GM10248 (cell line): ENCODE data around the gene ARHGEF35.
A peak's percentile ranks its signal among the peaks of the same experiment; 100 is the strongest.
"Not testable (repeated sequence)": the region's sequence is repeated elsewhere in the genome, so short reads cannot be mapped to it uniquely, and the experiment has no call there.

Source experiments
- CTCF ChIA-PET: fragments of 300-600 bp; sonication (Branson Sonifier 250); formaldehyde crosslinking; extraction: SDS; loops from one replicate; lab custom pipeline; 2021; ENCODE audit warnings: antibody characterized with exemption; lab: Yijun Ruan, JAX
- POLR2A ChIA-PET: fragments of 350-650 bp; sonication (Branson Sonifier 250); formaldehyde crosslinking; extraction: SDS; loops from one replicate; lab custom pipeline; 2020; ENCODE audit warnings: antibody characterized with exemption; lab: Yijun Ruan, JAX
- DNase-seq: peaks from one replicate; pipeline ENCODE4 v3.0.0; 2012; ENCODE audit errors: extremely low spot score
- TF ChIP-seq, protein P1 (sequence below): IDR thresholded peaks from 2 replicates; pipeline ENCODE4 v1.5.1; 2012; ENCODE audit warnings: mild to moderate bottlenecking, low read depth; ENCODE audit errors: extremely low read depth, missing control alignments, control extremely low read depth

ARHGEF35 gene

DNA sequence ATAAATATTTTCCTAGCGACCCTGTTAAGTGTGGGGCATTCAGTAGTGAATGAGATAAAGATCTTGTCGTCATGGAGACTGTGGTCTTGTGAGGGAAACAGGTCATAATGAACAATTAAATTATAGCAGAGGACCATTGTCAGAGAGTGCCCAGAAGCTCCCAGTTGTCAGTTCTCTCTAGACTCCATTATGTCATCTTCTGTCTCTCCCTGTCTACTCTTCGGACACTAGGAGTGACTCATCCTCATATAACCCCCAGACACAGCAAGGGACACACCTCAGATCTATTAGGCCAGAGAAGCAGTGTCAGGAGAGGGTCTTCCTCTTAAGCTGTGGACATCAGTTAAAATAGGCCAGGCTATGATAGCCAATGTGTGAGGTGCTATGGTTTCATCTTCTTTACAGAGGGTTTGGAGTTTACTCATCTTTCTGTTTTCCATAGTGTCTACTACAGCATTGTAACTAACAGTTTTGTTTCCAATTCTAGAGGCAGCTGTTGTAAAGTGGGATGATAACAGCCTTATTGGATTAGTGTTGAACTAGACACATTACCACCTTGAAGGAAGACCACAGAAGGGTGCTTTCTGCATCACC, 7.0 kb downstream of the ARHGEF35 start:
- POLR2A ChIA-PET, CTCF ChIA-PET: not testable (repeated sequence)

DNA sequence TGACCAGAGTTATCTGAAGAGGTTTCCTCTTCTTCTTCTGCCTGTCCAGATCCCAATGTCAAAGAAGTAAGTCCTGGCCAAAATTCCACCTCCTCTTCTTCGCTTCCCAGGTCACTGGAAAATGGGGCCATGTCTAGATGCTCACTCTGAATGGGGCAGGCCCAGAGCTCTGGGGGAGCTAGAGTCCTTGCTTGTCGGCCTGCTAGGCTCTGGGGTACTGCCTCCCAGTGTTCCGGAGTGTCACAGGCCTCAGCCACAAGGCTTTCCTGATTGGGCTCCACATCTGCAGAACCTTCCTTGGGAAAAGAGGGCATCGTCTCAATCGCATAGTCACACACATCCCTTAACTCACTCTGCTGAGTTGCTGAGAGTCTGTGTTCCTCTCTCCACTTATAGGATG, 7.8 kb downstream of the ARHGEF35 start:
- POLR2A ChIA-PET, CTCF ChIA-PET, DNase-seq: not testable (repeated sequence)

More for the DNA sequence above, 7.0 kb downstream of the ARHGEF35 start:
- DNase-seq, result not testable (repeated sequence)

DNA sequence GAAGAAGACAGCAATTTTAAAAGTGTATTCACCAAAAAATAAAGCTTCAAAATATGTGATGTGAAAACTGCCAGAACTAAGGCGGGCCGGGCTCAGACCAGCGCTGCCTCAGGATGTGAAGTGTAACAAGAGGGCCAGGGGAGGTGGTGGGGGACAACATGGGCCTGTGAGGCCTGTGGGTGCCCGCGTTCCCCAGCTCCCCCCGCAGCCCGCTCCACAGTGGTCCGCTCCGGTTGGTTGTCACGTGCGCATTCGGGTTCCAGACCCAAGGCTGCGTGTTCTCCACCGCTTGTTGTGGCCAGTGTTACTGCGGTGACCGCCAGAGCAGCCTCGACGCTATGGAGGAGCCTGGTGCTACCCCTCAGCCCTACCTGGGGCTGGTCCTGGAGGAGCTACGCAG, 12.5 kb downstream of the ARHGEF35 start, which contains the start of gene CTAGE4:
CTAGE4 (plus strand) TSS at position 301 of the 400 bp plus-strand sequence; CDS start at position 339, 38 bp downstream.
- POLR2A ChIA-PET, CTCF ChIA-PET, DNase-seq: not testable (repeated sequence)

- DNase-seq, CTCF ChIA-PET, POLR2A ChIA-PET: not testable (repeated sequence)
Observed at GRCh38 chr7:144179165-144179479, 16.5 kb downstream of the ARHGEF35 start.

- TF ChIP-seq, protein P1, sequence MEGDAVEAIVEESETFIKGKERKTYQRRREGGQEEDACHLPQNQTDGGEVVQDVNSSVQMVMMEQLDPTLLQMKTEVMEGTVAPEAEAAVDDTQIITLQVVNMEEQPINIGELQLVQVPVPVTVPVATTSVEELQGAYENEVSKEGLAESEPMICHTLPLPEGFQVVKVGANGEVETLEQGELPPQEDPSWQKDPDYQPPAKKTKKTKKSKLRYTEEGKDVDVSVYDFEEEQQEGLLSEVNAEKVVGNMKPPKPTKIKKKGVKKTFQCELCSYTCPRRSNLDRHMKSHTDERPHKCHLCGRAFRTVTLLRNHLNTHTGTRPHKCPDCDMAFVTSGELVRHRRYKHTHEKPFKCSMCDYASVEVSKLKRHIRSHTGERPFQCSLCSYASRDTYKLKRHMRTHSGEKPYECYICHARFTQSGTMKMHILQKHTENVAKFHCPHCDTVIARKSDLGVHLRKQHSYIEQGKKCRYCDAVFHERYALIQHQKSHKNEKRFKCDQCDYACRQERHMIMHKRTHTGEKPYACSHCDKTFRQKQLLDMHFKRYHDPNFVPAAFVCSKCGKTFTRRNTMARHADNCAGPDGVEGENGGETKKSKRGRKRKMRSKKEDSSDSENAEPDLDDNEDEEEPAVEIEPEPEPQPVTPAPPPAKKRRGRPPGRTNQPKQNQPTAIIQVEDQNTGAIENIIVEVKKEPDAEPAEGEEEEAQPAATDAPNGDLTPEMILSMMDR, result peak; percentile 50
- DNase-seq, POLR2A ChIA-PET: not testable (repeated sequence)
- CTCF ChIA-PET, result interaction anchor here (1.1 to 1.8 kb wide), 2 partner anchors 213 to 259 kb away, joined by 6 to 7 read pairs; no protein-coding TSS in a partner anchor
Observed at GRCh38 chr7:144178380-144179164, 17.1 kb downstream of the ARHGEF35 start.

DNA sequence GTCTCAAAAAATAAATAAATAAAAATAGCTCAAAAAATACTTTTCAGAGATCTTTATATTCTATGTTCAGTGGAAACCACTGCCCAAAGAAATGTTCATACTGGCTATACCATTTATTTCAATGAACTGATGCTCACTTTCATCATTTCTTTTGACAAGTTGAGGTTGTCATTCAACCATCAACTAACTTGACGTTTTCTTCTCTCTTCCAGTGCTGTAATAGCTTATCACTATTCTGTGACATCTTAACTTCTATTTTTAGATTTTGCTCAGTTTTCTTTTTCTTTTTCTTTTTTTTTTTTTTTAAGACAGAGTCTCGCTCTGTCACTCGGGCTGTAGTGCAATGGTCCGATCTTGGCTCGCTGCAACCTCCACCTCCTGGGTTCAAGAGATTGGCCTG, 21.0 kb downstream of the ARHGEF35 start:
- CTCF ChIA-PET, result interaction anchor here (0.9 to 1.0 kb wide), 2 partner anchors 46 to 217 kb away, joined by 3 read pairs; no protein-coding TSS in a partner anchor
- no peak for DNase-seq
- POLR2A ChIA-PET, result no interaction called here
- TF ChIP-seq, protein P1, result no peak

DNA sequence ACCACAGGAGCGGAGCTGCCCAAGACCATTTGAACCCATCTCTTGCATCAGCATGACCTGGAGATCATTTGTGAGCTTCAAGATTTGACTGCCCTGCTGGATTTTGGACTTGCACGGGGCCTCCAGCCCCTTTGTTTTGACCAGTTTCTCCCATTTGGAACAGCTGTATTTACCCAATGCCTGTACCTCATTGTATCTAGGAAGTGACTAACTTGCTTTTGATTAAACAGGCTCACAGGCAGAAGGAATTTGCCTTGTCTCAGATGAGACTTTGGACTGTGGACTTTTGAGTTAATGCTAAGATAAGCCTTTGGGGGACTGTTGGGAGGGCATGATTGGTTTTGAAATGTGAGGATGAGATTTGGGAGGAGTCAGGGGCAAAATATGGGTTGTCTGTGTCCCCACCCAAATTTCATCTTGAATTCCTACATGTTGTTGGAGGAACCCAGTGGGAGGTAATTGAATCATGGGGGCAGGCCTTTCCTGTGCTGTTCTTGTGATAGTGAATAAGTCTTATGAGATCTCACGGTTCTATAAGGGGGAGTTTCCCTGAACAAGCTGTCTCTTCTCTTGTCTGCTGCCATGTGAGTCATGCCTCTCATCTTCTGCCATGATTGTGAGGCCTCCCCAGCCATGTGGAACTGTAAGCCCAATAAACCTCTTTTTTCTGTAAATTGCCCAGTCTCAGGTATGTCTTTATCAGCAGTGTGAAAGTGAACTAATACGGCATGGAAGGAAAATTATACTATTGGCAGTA, 23.9 kb downstream of the ARHGEF35 start:
- POLR2A ChIA-PET, DNase-seq, CTCF ChIA-PET: not testable (repeated sequence)

DNA sequence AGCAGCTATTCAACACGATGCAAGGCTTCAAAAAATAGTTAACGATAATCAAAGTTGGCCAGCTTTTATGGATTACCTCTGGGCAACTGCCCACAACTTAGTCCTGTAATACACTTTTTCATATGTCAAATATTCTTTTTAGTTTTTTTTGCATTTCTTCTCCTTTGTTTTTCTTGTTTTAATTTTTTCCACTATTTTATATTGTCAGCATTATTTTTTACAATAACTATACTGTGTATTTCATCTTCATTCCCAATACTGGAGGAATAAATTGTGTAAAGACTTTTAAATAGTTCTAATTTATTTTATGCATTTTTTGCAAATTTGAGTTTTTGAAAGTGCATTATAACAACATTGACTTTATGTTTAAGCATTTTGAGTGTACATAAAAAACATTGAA, 30.8 kb downstream of the ARHGEF35 start:
- TF ChIP-seq, protein P1, result no peak
- no peak for DNase-seq
- CTCF ChIA-PET, result interaction anchor here (2.2 kb wide), 1 partner anchor 13 kb away, joined by 5 read pairs; no protein-coding TSS in a partner anchor
- POLR2A ChIA-PET, result no interaction called here

DNA sequence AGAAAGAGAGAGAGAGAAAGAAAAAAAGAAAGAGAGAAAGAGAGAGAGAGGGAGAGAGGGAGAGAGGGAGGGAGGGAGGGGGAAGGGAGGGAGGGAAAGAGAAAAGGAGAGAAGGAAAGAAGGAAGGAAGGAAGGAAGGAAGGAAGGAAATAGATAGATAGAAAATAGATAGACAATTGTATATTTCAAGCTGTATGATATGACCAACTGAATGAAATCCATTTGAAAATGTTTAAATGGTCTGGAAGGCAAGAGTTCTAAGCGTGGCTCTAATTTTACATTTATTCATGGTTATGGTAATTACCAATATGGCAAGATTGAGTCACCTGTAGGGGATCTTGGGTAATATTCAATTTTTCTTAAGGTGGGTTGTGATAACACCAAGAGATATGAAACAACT, 36.8 kb downstream of the ARHGEF35 start:
- DNase-seq, result no peak
- TF ChIP-seq, protein P1, result no peak
- ChIA-PET POLR2A (no interaction called here), CTCF (no interaction called here)
